Measurements from ENCODE around the gene DNAH1. TPM values are rescaled to one million over a fixed set of nuclear protein-coding genes. Genes with fewer than 3 reads are reported as not detected.
A peak's percentile ranks its signal among the peaks of the same experiment; 100 is the strongest.

Gene DNAH1
- total RNA-seq, 2 donors from 2014 or later = 1.5 to 2.5 TPM

DNA sequence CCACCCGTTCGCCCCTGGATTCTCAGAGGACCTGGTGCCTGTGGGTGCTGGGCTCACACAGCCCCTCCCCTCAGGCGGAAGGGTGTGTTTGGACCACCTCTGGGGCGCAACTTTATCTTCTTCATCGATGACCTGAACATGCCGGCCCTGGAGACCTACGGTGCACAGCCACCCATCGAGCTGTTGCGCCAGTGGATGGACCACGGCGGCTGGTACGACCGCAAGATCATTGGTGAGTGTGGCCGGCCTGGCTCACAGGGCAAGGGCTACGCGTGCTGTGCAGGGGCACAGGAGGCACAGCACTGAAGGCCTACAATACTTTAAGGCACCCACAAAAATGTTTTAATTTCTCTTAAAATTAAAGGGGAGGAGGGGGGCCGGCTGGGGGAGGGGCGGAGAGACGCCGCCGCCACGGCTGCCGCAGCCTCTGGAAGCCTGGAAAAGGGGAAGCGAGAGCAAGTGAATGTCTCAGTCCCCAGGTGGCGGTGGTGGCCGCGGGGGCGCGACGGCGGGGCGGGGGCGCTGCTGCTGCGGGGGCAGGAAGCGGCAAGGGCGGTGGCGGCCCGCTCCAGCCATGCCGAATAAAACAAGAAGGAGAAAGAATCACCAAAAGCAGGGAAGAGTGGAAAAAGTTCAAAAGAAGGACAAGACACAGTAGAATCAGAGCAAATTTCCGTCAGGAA, 56.8 kb downstream of the DNAH1 start:
- no peak for DNase-seq (ENCODE audit: low spot score)
- no peak for TF ChIP-seq CTCF (IDR thresholded peaks at IDR 0.05)
- Histone ChIP-seq H3K27ac (no peak overlapping the region), H3K9me3 (no peaks in the 10 kb centered on the region), H3K4me3 (peak overlapping the region in 1 of 2 donors; percentile 15), H3K27me3 (no peaks in the 10 kb centered on the region), H3K36me3 (no peaks in the 10 kb centered on the region), H3K4me1 (peaks cover 0 to 6% of the 10 kb centered on the region in 2 donors)

DNA sequence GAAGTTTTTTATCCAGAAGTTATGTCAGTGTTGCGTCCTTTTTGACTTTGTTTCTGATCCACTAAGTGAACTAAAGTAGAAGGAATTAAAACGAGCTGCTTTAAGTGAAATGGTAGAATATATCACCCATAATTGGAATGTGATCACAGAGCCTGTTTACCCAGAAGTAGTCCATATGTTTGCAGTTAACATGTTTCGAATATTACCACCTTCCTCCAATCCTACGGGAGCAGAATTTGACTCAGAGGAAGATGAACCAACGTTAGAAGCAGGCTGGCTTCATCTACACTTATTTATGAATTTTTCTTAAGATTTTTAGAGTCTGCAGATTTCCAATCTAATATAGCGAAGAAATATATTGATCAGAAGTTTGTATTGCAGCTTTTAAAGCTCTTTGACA, 57.6 kb downstream of the DNAH1 start:
- no peak for TF ChIP-seq CTCF (IDR thresholded peaks at IDR 0.05)
- DNase-seq (ENCODE audit: low spot score) = no peak
- no peaks in the 10 kb centered on the region for H3K27me3 ChIP-seq
- no peak overlapping the region for H3K4me3 ChIP-seq
- H3K36me3 ChIP-seq = no peaks in the 10 kb centered on the region
- peaks cover 0 to 6% of the 10 kb centered on the region in 2 donors for H3K4me1 ChIP-seq
- H3K9me3 ChIP-seq = no peaks in the 10 kb centered on the region
- H3K27ac ChIP-seq = no peak overlapping the region

DNA sequence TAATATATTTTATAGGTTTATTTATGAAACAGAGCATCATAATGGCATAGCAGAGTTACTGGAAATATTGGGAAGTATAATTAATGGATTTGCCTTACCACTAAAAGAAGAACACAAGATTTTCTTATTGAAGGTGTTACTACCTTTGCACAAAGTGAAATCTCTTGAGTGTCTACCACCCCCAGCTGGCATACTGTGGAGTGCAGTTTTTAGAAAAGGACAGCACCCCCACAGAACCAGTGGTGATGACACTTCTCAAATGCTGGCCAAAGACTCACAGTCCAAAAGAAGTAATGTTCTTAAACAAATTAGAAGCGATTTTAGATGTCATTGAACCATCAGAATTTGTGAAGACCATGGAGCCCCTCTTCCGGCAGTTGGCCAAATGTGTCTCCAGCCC, 58.1 kb downstream of the DNAH1 start:
- no peak for DNase-seq (ENCODE audit: low spot score)
- Histone ChIP-seq H3K4me3 (no peak overlapping the region), H3K27me3 (no peaks in the 10 kb centered on the region), H3K27ac (no peak overlapping the region), H3K4me1 (peaks cover 0 to 6% of the 10 kb centered on the region in 2 donors), H3K36me3 (no peaks in the 10 kb centered on the region), H3K9me3 (no peaks in the 10 kb centered on the region)
- no peak for TF ChIP-seq CTCF (IDR thresholded peaks at IDR 0.05)

GRCh38 chr3:52379610-52380009, 63.5 kb downstream of the DNAH1 start:
- H3K27me3 ChIP-seq = no peaks in the 10 kb centered on the region
- no peaks in the 10 kb centered on the region for H3K4me1 ChIP-seq
- H3K27ac ChIP-seq = no peak overlapping the region
- H3K4me3 ChIP-seq = no peak overlapping the region
- no peaks in the 10 kb centered on the region for H3K9me3 ChIP-seq
- TF ChIP-seq CTCF (IDR thresholded peaks at IDR 0.05) = no peak
- no peaks in the 10 kb centered on the region for H3K36me3 ChIP-seq
- DNase-seq (ENCODE audit: low spot score) = no peak

DNA sequence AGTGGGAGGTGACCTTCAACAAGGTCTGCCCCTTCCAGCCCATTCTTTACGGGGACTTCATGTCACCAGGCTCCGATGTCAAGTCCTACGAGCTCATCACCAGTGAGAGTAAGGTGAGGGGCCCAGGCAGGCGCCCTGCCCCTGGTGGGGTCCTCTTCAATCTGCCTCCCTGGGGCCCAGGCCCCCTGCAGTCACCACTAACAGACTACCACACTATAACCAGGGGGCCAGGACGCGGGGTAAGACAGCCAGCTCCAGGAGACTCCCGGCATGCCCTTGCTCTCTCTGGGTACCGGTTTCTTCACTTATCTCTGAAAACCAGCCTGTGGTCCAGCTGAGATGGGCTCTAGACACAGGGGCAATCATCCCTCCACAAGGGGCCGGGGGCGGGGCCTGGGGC, 63.9 kb downstream of the DNAH1 start:
- no peaks in the 10 kb centered on the region for H3K27me3 ChIP-seq
- DNase-seq (ENCODE audit: low spot score) = no peak
- no peak overlapping the region for H3K27ac ChIP-seq
- no peaks in the 10 kb centered on the region for H3K36me3 ChIP-seq
- H3K4me3 ChIP-seq = no peak overlapping the region
- H3K9me3 ChIP-seq = no peaks in the 10 kb centered on the region
- no peak for TF ChIP-seq CTCF (IDR thresholded peaks at IDR 0.05)
- no peaks in the 10 kb centered on the region for H3K4me1 ChIP-seq

DNA sequence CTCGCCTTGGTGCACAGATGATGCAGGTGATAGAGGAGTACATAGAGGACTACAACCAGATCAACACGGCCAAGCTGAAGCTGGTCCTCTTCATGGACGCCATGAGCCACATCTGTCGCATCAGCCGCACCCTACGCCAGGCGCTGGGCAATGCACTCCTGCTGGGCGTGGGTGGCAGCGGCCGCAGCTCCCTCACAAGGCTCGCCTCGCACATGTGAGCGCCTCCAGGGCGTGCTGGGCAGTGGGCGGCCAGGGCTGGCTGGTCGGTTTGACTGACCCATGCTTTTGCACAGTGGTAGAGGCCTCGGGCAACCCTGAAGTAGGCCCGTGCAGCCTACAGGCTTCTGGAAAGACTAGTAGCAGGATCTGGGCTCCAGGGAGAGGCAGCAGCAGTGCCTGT, 65.5 kb downstream of the DNAH1 start:
- no peaks in the 10 kb centered on the region for H3K9me3 ChIP-seq
- no peaks in the 10 kb centered on the region for H3K27me3 ChIP-seq
- H3K36me3 ChIP-seq = no peaks in the 10 kb centered on the region
- H3K27ac ChIP-seq = no peak overlapping the region
- H3K4me3 ChIP-seq = no peak overlapping the region
- no peak for DNase-seq (ENCODE audit: low spot score)
- no peak for TF ChIP-seq CTCF (IDR thresholded peaks at IDR 0.05)
- H3K4me1 ChIP-seq = no peaks in the 10 kb centered on the region

Data from right atrium auricular region (tissue), 2 donors.